ENCODE results near the gene CRY2. TPM values are rescaled to one million over a fixed set of nuclear protein-coding genes. Genes with fewer than 3 reads are reported as not detected.
"Not testable (repeated sequence)": the region's sequence is repeated elsewhere in the genome, so short reads cannot be mapped to it uniquely, and the experiment has no call there.

CRY2 gene
- total and polyA plus RNA-seq, 12 donors, result 14.7 to 57.4 (median 28.8) TPM

- Histone ChIP-seq H3K9me3 (replicated peaks in 1 of 3) (no peaks in the 10 kb centered on the region), H3K36me3 (replicated peaks in 1 of 2) (no peaks in the 10 kb centered on the region), H3K27me3 (no peaks in the 10 kb centered on the region), H3K4me1 (replicated peaks in 1 of 2) (no peaks in the 10 kb centered on the region), H3K27ac (no peak overlapping the region), H3K4me3 (no peak overlapping the region)
- 87 to 97% (median 90%) methylated on average over 5 of the region's 5 CpGs for WGBS, 4 donors
- peak in 1 of 7 donors; percentile 31 for DNase-seq
- intact Hi-C loops (cut with DNase I), result no loop called here
- TF ChIP-seq, protein P1, sequence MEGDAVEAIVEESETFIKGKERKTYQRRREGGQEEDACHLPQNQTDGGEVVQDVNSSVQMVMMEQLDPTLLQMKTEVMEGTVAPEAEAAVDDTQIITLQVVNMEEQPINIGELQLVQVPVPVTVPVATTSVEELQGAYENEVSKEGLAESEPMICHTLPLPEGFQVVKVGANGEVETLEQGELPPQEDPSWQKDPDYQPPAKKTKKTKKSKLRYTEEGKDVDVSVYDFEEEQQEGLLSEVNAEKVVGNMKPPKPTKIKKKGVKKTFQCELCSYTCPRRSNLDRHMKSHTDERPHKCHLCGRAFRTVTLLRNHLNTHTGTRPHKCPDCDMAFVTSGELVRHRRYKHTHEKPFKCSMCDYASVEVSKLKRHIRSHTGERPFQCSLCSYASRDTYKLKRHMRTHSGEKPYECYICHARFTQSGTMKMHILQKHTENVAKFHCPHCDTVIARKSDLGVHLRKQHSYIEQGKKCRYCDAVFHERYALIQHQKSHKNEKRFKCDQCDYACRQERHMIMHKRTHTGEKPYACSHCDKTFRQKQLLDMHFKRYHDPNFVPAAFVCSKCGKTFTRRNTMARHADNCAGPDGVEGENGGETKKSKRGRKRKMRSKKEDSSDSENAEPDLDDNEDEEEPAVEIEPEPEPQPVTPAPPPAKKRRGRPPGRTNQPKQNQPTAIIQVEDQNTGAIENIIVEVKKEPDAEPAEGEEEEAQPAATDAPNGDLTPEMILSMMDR (IDR thresholded peaks at IDR 0.05), result no peak
- no peak for TF ChIP-seq POLR2A (IDR thresholded peaks at IDR 0.05)
Measured at GRCh38 chr11:45820211-45820857, 26.9 kb upstream of the CRY2 start.

- H3K27ac ChIP-seq; H3K36me3 ChIP-seq (replicated peaks in 1 of 2); H3K4me1 ChIP-seq (replicated peaks in 1 of 2); H3K9me3 ChIP-seq (replicated peaks in 1 of 3); intact Hi-C loops (cut with DNase I); H3K27me3 ChIP-seq; H3K4me3 ChIP-seq: not testable (repeated sequence)
- WGBS, 4 donors, result 51 to 60% (median 56%) methylated on average over 7 of the region's 7 CpGs
- peak in 2 of 7 donors; percentile 4 to 7 for DNase-seq
Measured at GRCh38 chr11:45826492-45826891, 20.8 kb upstream of the CRY2 start.

- Histone ChIP-seq H3K27me3 (peaks cover 4% of the 10 kb centered on the region), H3K4me1 (replicated peaks in 1 of 2) (no peaks in the 10 kb centered on the region), H3K36me3 (replicated peaks in 1 of 2) (no peaks in the 10 kb centered on the region), H3K27ac (no peak overlapping the region), H3K9me3 (replicated peaks in 1 of 3) (no peaks in the 10 kb centered on the region), H3K4me3 (no peak overlapping the region)
- TF ChIP-seq, protein P1 (IDR thresholded peaks at IDR 0.05), result no peak
- no peak for TF ChIP-seq POLR2A (IDR thresholded peaks at IDR 0.05)
- DNase-seq, result no peak
- intact Hi-C loops (cut with DNase I), result no loop called here
- WGBS, 4 donors, result 91 to 95% (median 94%) methylated on average over 4 of the region's 4 CpGs
Measured at GRCh38 chr11:45827123-45827522, 20.2 kb upstream of the CRY2 start.

- peaks cover 4% of the 10 kb centered on the region for H3K27me3 ChIP-seq
- 56 to 71% (median 70%) methylated on average over 4 of the region's 4 CpGs for WGBS, 4 donors
- TF ChIP-seq, protein P1 (IDR thresholded peaks at IDR 0.05), result no peak
- no peak for TF ChIP-seq POLR2A (IDR thresholded peaks at IDR 0.05)
- DNase-seq, result no peak
- no peak overlapping the region for H3K4me3 ChIP-seq
- H3K36me3 ChIP-seq (replicated peaks in 1 of 2), result no peaks in the 10 kb centered on the region
- intact Hi-C loops (cut with DNase I), result no loop called here
- no peaks in the 10 kb centered on the region for H3K9me3 ChIP-seq (replicated peaks in 1 of 3)
- no peak overlapping the region for H3K27ac ChIP-seq
- no peaks in the 10 kb centered on the region for H3K4me1 ChIP-seq (replicated peaks in 1 of 2)
Measured at GRCh38 chr11:45828996-45829395, 18.3 kb upstream of the CRY2 start.

DNA sequence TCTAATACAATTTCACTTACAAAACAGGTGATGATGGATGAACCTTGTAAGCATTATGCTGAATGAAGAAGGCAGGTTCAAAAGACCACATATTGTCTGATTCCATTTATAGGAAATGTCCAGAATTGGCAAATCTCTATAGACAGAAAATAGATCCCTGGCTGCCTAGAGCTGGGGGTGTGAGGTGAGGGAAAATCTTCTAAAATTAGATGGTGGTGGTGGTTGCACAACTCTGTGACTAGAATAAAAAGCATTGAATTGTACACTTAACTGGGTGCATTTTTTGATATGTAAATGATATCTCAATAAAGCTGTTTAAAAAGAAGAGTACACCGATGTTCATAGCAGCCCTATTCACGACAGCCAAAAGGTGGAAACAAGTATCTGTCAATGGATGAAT is 16.7 kb upstream of the CRY2 start:
- Histone ChIP-seq H3K4me3 (no peak overlapping the region), H3K27ac (no peak overlapping the region), H3K9me3 (replicated peaks in 1 of 3) (no peaks in the 10 kb centered on the region), H3K36me3 (replicated peaks in 1 of 2) (no peaks in the 10 kb centered on the region), H3K4me1 (replicated peaks in 1 of 2) (no peaks in the 10 kb centered on the region), H3K27me3 (peaks cover 4% of the 10 kb centered on the region)
- 84 to 95% (median 88%) methylated on average over 2 of the region's 2 CpGs for WGBS, 4 donors
- no peak for TF ChIP-seq POLR2A (IDR thresholded peaks at IDR 0.05)
- TF ChIP-seq, protein P1 (IDR thresholded peaks at IDR 0.05), result no peak
- intact Hi-C loops (cut with DNase I), result no loop called here
- DNase-seq, result no peak
